Measurements from ENCODE around the gene SYCE3. TPM values are rescaled to one million over a fixed set of nuclear protein-coding genes. Genes with fewer than 3 reads are reported as not detected.

SYCE3 gene
- total and polyA plus RNA-seq, 2 experiments from 2014 or later: not detected

- no peak for ATAC-seq
These were observed 41.8 kb downstream of the SYCE3 start for GRCh38 chr22:50520826-50521453.

More at GRCh38 chr22:50520826-50521453, 41.8 kb downstream of the SYCE3 start:
- Histone ChIP-seq H3K4me2 (no peak overlapping the region), H3K27me3 (ENCODE audit: insufficient read depth) (no peaks in the 10 kb centered on the region), H2AFZ (no peak overlapping the region), H3F3A (replicated peaks; ENCODE audit: low read depth) (0 out of 2 replicates have a peak, but pooled peaks cover 4% of the 10 kb centered on the region), H3K4me3 (no peak overlapping the region), H3K27ac (ENCODE audit: low read depth) (no peak overlapping the region), H3K36me3 (ENCODE audit: insufficient read depth) (no peaks in the 10 kb centered on the region; the same call in 1 of the 2 replicates), H3K9me2 (ENCODE audit: insufficient read depth) (no peaks in the 10 kb centered on the region), H3K79me2 (replicated peaks; ENCODE audit: insufficient read depth) (0 out of 2 replicates have a peak, but pooled peaks cover 4% of the 10 kb centered on the region), H4K20me1 (replicated peaks; ENCODE audit: insufficient read depth) (no peaks in the 10 kb centered on the region; the same call in 1 of the 2 replicates), H3K4me1 (ENCODE audit: insufficient read depth) (no peaks in the 10 kb centered on the region; the same call in 1 of the 2 replicates)
- Mint-ChIP-seq H3K4me1 (peaks cover 5% of the 10 kb centered on the region), H3K36me3 (ENCODE audit: low read depth) (peaks cover 22% of the 10 kb centered on the region), H3K27me3 (ENCODE audit: insufficient read depth, low read depth, poor library complexity) (peaks cover 9% of the 10 kb centered on the region), H3K27ac (no peak overlapping the region), H3K4me3 (no peak overlapping the region), H3K9me3 (peaks cover 4% of the 10 kb centered on the region; the same call in 1 of the 3 replicates)
- TF ChIP-seq ZNF331 (CRISPR knock-in tag; IDR thresholded peaks at IDR 0.05; ENCODE audit: low read depth) (no peak), EZH2 (IDR thresholded peaks at IDR 0.05; ENCODE audit: low read depth, unreplicated experiment) (no peak), ZNF462 (CRISPR knock-in tag; IDR thresholded peaks at IDR 0.05) (no peak), REST (IDR thresholded peaks at IDR 0.05; ENCODE audit: unreplicated experiment) (no peak), NANOG (IDR thresholded peaks at IDR 0.05; ENCODE audit: borderline replicate concordance) (no peak), EZH2phosphoT487 (IDR thresholded peaks at IDR 0.05; ENCODE audit: unreplicated experiment) (no peak), CREB1 (CRISPR knock-in tag; IDR thresholded peaks at IDR 0.05; ENCODE audit: low read depth) (no peak), STAT1 (IDR thresholded peaks at IDR 0.05; ENCODE audit: unreplicated experiment) (no peak), JUNB (IDR thresholded peaks at IDR 0.05; ENCODE audit: unreplicated experiment) (no peak), ZNF114 (CRISPR knock-in tag; IDR thresholded peaks at IDR 0.05) (no peak)
- DNase-seq (ENCODE audit: low spot score): no peak

Measured in GM23338 (cell line).